B cell (primary cell): ENCODE measurements around the gene RBM28. TPM values are rescaled to one million over a fixed set of nuclear protein-coding genes. Genes with fewer than 3 reads are reported as not detected.

ENCODE experiments used
- ATAC-seq: fragments of 200-7000 bp; cut with Tn5 transposase; one replicate; pipeline ENCODE4 v1.10.0; 2021; ENCODE audit warnings: low read depth, mild to moderate bottlenecking, moderate number of reproducible peaks, moderate library complexity
- CTCF ChIA-PET: fragments of 350-600 bp; sonication (Branson Sonifier 250); formaldehyde crosslinking; loops from one replicate; lab custom pipeline; 2021; ENCODE audit warnings: antibody characterized with exemption, inconsistent platforms; lab: Charles Lee
- POLR2A ChIA-PET: fragments of 350-600 bp; sonication (Branson Sonifier 250); formaldehyde crosslinking; loops from one replicate; lab custom pipeline; 2021; ENCODE audit warnings: antibody characterized with exemption; lab: Charles Lee
- DNase-seq: peaks from one replicate; pipeline ENCODE4 v3.0.0; 2013
- H2AFZ ChIP-seq: 2 replicates; pipeline ENCODE4 v1.6.1; 2012; ENCODE audit warnings: mild to moderate bottlenecking, low read depth, low read length; ENCODE audit not compliant: insufficient read depth, poor library complexity, severe bottlenecking
- H3K27ac ChIP-seq, 2 donors: 1 replicate in 1 of 2; 2 replicates in 1 of 2; pipeline ENCODE4 v1.5.1; 2012 to 2013; ENCODE audit warnings: low read length in 2 of 2, mild to moderate bottlenecking in 2 of 2, moderate library complexity in 1 of 2
- H3K27me3 ChIP-seq, 4 experiments: fragments of 200-600 bp in 1 of 4; sonication (generic) in 1 of 4; replicated peaks in 1 of 4; 1 replicate in 2 of 4; 2 replicates in 2 of 4; pipeline versions ENCODE4 v1.6.1 to v1.7.0; 2013 to 2016; ENCODE audit warnings: low read length in 3 of 4, mild to moderate bottlenecking in 2 of 4, mixed read lengths in 1 of 4, moderate library complexity in 1 of 4; ENCODE audit not compliant: insufficient read depth in 4 of 4, control insufficient read depth in 3 of 4; ENCODE audit errors: control extremely low read depth in 1 of 4
- H3K36me3 ChIP-seq, 2 experiments: replicated peaks in 1 of 2; 1 replicate in 1 of 2; 2 replicates in 1 of 2; pipeline versions ENCODE4 v1.6.1 to v1.7.1; 2013; ENCODE audit warnings: low read length in 1 of 2; ENCODE audit not compliant: insufficient read depth in 2 of 2, control insufficient read depth in 1 of 2; ENCODE audit errors: control extremely low read depth in 1 of 2, extremely low read depth in 1 of 2
- H3K4me1 ChIP-seq, 2 donors: fragments of 200-600 bp in 1 of 2; sonication (generic) in 1 of 2; 1 replicate in 1 of 2; 2 replicates in 1 of 2; pipeline versions ENCODE4 v1.5.1 to v1.6.1; 2013 to 2017; ENCODE audit warnings: low read length in 2 of 2; ENCODE audit not compliant: control insufficient read depth in 2 of 2, insufficient read depth in 2 of 2
- H3K4me2 ChIP-seq: replicated peaks from 2 replicates; pipeline ENCODE3; 2012; ENCODE audit warnings: mild to moderate bottlenecking, low read depth, low read length; ENCODE audit not compliant: poor library complexity, severe bottlenecking
- H3K4me3 ChIP-seq, 5 experiments: fragments of 200-600 bp in 1 of 5; sonication (generic) in 1 of 5; 1 replicate in 3 of 5; 2 replicates in 2 of 5; pipeline versions ENCODE4 v1.5.1 to v1.7.0; 2011 to 2016; ENCODE audit warnings: low read length in 4 of 5, mild to moderate bottlenecking in 4 of 5, low read depth in 2 of 5, control low read depth in 1 of 5, moderate library complexity in 1 of 5; ENCODE audit not compliant: insufficient read depth in 1 of 5; ENCODE audit errors: control extremely low read depth in 1 of 5, extremely low read depth in 1 of 5
- H3K79me2 ChIP-seq: fragments of 200-600 bp; sonication (generic); one replicate; pipeline ENCODE4 v1.6.0; 2016; ENCODE audit warnings: low read length; ENCODE audit not compliant: control insufficient read depth, insufficient read depth
- H3K9ac ChIP-seq: fragments of 200-600 bp; sonication (generic); 2 replicates; pipeline ENCODE4 v1.6.1; 2017; ENCODE audit warnings: mild to moderate bottlenecking, low read length, moderate library complexity
- H3K9me3 ChIP-seq, 3 donors: one replicate each; pipeline versions ENCODE4 v1.6.1 to v1.7.1; 2013; ENCODE audit warnings: low read length in 2 of 3; ENCODE audit not compliant: control insufficient read depth in 2 of 3, insufficient read depth in 1 of 3; ENCODE audit errors: control extremely low read depth in 1 of 3
- H4K20me1 ChIP-seq: 2 replicates; pipeline ENCODE4 v1.6.0; 2012; ENCODE audit warnings: mild to moderate bottlenecking, low read length; ENCODE audit not compliant: insufficient read depth, control insufficient read depth, poor library complexity, severe bottlenecking
- H3K27ac Mint-ChIP-seq: one replicate; pipeline ENCODE4 v1.8.0; 2021; ENCODE audit warnings: mixed read lengths
- H3K27me3 Mint-ChIP-seq: one replicate; pipeline ENCODE4 v1.8.0; 2021; ENCODE audit warnings: mixed read lengths
- H3K4me1 Mint-ChIP-seq: one replicate; pipeline ENCODE4 v1.8.0; 2021; ENCODE audit warnings: mixed read lengths
- H3K4me3 Mint-ChIP-seq: one replicate; pipeline ENCODE4 v1.8.0; 2021; ENCODE audit warnings: mixed read lengths
- H3K9me3 Mint-ChIP-seq: one replicate; pipeline ENCODE4 v1.8.0; 2022; ENCODE audit warnings: mixed read lengths; ENCODE audit not compliant: insufficient read depth
- EZH2 ChIP-seq: IDR thresholded peaks from 2 replicates; pipeline ENCODE4 v1.6.1; 2012; ENCODE audit warnings: borderline replicate concordance, low read depth, mild to moderate bottlenecking, moderate library complexity, low read length; ENCODE audit not compliant: insufficient read depth, poor library complexity, severe bottlenecking
- WGBS: methylation state at CpG from one replicate; pipeline ENCODE4 v1.1.5; 2013; ENCODE audit warnings: missing lambda C conversion rate; ENCODE audit not compliant: insufficient coverage; 5-methylcytosine and 5-hydroxymethylcytosine counted together
- intact Hi-C: fragments of 100-400 bp; cut with micrococcal nuclease; formaldehyde crosslinking; loops from one replicate; pipeline ENCODE4 v1.10.0; 2022
- polyA plus RNA-seq: library from polyadenylated mRNA; depleted of rRNA; stranded (reverse); fragments of >200 nt; gene quantifications from 2 replicates; pipeline ENCODE4 v1.2.3, GENCODE V29; 2012
- total RNA-seq, 2 donors: library from RNA; stranded (reverse); fragments of 120-200 nt in 1 of 2; gene quantifications; 1 replicate in 1 of 2; 2 replicates in 1 of 2; pipeline versions ENCODE4 v1.2.3 to v1.2.4, GENCODE V29; 2013 to 2022
- TF ChIP-seq, protein P1 (sequence below): fragments of 200-600 bp; IDR thresholded peaks from one replicate; pipeline ENCODE4 v1.8.0; 2022; ENCODE audit warnings: antibody characterized with exemption, mild to moderate bottlenecking

The RBM28 gene
- total and polyA plus RNA-seq, 2 donors (not counting 1 experiment from before 2014, with no cell fraction given), result 10.7 to 46.2 TPM

DNA sequence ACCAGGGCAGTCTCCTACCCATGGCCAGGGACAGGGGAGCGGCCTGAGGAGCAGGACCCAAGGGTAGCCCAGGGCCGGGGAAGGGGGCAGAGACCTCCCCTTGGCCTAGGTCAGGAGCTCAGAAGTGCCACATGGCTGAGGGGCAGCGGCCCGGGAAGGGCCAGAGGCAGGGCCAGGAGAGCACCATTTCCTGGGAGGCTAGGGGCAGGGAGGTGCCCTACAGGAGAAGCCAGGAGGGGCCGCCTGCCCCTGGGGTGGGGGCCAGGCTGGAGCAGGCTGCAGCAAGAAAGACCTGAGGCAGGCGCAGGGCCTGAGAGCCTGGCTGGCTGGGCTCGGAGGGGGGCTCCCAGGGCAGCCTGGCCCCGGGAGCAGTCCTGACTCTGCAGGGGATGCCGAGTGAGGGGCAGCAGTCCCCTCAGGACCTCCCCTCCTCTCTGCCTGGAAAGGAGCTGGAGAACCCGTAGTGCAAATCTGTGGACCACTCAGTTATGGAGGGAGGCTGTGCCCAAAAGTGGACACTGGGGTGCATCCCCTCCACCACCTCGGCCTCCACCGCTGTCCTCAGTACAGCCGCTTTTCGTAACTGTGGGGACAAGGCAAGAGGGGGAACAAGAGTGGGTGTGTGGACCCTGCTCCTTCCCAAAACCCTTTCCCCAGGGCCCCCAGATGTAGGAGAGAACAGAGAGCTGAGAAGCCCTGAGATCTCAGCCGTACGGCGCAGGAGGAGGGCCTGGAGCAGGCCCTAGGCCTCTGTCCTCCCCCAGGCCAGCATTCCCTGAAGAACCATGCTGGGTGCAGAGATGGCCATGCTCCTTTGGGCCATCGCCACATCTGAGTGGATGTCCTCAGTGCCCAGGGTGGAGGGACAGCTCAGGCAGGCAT lies 49.0 kb upstream of the RBM28 start:
- POLR2A ChIA-PET, result no interaction called here
- no peak overlapping the region for H3K4me3 Mint-ChIP-seq
- H3K27me3 Mint-ChIP-seq, result no peaks in the 10 kb centered on the region
- no peaks in the 10 kb centered on the region for H3K9me3 Mint-ChIP-seq
- H3K27me3 ChIP-seq, result peaks cover 0 to 10% (median 3%) of the 10 kb centered on the region in 4 experiments
- no peak overlapping the region for H3K27ac ChIP-seq
- no peaks in the 10 kb centered on the region for H3K9me3 ChIP-seq
- H3K36me3 ChIP-seq, result peaks cover 0 to 36% of the 10 kb centered on the region in 2 experiments
- H3K4me1 ChIP-seq, result peaks cover 0 to 5% of the 10 kb centered on the region in 2 donors
- no peak for DNase-seq
- WGBS, result 97% methylated on average over 12 of the region's 18 CpGs
- no peak overlapping the region for H2AFZ ChIP-seq
- no peak overlapping the region for H3K4me3 ChIP-seq
- no peak overlapping the region for H3K9ac ChIP-seq
- no peak for TF ChIP-seq EZH2
- TF ChIP-seq, protein P1, sequence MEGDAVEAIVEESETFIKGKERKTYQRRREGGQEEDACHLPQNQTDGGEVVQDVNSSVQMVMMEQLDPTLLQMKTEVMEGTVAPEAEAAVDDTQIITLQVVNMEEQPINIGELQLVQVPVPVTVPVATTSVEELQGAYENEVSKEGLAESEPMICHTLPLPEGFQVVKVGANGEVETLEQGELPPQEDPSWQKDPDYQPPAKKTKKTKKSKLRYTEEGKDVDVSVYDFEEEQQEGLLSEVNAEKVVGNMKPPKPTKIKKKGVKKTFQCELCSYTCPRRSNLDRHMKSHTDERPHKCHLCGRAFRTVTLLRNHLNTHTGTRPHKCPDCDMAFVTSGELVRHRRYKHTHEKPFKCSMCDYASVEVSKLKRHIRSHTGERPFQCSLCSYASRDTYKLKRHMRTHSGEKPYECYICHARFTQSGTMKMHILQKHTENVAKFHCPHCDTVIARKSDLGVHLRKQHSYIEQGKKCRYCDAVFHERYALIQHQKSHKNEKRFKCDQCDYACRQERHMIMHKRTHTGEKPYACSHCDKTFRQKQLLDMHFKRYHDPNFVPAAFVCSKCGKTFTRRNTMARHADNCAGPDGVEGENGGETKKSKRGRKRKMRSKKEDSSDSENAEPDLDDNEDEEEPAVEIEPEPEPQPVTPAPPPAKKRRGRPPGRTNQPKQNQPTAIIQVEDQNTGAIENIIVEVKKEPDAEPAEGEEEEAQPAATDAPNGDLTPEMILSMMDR, result no peak
- H3K79me2 ChIP-seq, result no peaks in the 10 kb centered on the region
- no peak overlapping the region for H3K27ac Mint-ChIP-seq
- H4K20me1 ChIP-seq, result no peaks in the 10 kb centered on the region
- no peak overlapping the region for H3K4me2 ChIP-seq
- CTCF ChIA-PET, result interaction anchor here (1.0 to 1.2 kb wide), 2 partner anchors 35 to 69 kb away, joined by 3 to 6 read pairs; no protein-coding TSS in a partner anchor
- peaks cover 6% of the 10 kb centered on the region for H3K4me1 Mint-ChIP-seq
- intact Hi-C loops, result no loop called here
- no peak for ATAC-seq

DNA sequence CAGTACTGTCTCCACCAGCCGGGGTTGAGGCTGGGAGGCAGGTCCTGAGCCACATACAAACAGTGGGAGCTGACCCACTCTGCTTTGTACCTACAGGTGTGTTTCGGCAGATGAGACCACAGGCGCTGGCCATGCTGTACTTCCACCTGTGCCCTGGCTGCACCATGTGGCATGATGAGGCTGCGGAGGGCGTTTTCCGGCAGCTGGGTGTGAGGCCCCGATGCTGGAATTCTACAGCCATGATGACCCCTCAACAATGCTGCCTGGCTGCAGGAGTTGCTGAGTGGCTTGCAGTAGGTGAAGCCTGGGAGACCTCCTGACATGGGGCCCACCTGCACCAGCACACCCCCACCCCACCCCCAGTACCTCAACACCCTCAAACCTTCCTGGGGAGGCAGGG lies 48.1 kb upstream of the RBM28 start:
- H2AFZ ChIP-seq, result no peak overlapping the region
- no peak overlapping the region for H3K4me2 ChIP-seq
- DNase-seq, result no peak
- no peaks in the 10 kb centered on the region for H4K20me1 ChIP-seq
- no peak for ATAC-seq
- WGBS, result 100% methylated on average over 7 of the region's 7 CpGs
- no peak overlapping the region for H3K27ac Mint-ChIP-seq
- peaks cover 0 to 7% of the 10 kb centered on the region in 2 donors for H3K4me1 ChIP-seq
- H3K9me3 ChIP-seq, result no peaks in the 10 kb centered on the region
- peaks cover 0 to 11% (median 3%) of the 10 kb centered on the region in 4 experiments for H3K27me3 ChIP-seq
- H3K9me3 Mint-ChIP-seq, result no peaks in the 10 kb centered on the region
- H3K36me3 ChIP-seq, result peaks cover 0 to 27% of the 10 kb centered on the region in 2 experiments
- H3K4me1 Mint-ChIP-seq, result peaks cover 6% of the 10 kb centered on the region
- CTCF ChIA-PET, result interaction anchor here (1.2 kb wide), 2 partner anchors 36 to 70 kb away, joined by 6 read pairs; no protein-coding TSS in a partner anchor
- POLR2A ChIA-PET, result no interaction called here
- H3K9ac ChIP-seq, result no peak overlapping the region
- TF ChIP-seq, protein P1, result no peak
- no peak for TF ChIP-seq EZH2
- H3K27ac ChIP-seq, result no peak overlapping the region
- no peaks in the 10 kb centered on the region for H3K79me2 ChIP-seq
- intact Hi-C loops, result no loop called here
- H3K4me3 Mint-ChIP-seq, result no peak overlapping the region
- H3K27me3 Mint-ChIP-seq, result no peaks in the 10 kb centered on the region
- no peak overlapping the region for H3K4me3 ChIP-seq
